Measurements from ENCODE around the gene CHN2.

CHN2 gene

GRCh38 chr7:29271319-29271658 lies 76.7 kb downstream of the CHN2 start:
- peak overlapping the region; percentile 65 for H3K27ac ChIP-seq
- TF ChIP-seq, protein P1, sequence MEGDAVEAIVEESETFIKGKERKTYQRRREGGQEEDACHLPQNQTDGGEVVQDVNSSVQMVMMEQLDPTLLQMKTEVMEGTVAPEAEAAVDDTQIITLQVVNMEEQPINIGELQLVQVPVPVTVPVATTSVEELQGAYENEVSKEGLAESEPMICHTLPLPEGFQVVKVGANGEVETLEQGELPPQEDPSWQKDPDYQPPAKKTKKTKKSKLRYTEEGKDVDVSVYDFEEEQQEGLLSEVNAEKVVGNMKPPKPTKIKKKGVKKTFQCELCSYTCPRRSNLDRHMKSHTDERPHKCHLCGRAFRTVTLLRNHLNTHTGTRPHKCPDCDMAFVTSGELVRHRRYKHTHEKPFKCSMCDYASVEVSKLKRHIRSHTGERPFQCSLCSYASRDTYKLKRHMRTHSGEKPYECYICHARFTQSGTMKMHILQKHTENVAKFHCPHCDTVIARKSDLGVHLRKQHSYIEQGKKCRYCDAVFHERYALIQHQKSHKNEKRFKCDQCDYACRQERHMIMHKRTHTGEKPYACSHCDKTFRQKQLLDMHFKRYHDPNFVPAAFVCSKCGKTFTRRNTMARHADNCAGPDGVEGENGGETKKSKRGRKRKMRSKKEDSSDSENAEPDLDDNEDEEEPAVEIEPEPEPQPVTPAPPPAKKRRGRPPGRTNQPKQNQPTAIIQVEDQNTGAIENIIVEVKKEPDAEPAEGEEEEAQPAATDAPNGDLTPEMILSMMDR (conservative IDR thresholded peaks at IDR 0.05): no peak

DNA sequence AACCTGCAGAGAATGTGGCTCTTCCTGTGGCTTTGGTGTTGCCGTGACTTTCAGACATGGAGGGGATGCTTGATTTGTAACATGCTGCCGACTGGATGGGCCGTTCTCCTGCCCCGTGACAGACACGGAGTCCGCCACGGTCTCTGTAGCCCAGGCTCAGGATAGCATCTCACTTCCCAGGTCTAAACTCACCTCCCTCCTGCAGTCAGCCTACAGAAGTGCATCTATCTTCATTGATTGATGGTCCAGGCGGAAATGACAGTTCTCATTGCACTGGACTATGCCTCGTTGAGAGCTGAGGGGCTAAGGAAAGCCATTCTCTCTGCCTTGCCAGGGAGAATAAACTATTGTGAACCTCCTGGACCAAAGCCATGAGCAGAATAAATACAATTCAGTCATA lies 77.5 kb downstream of the CHN2 start:
- H3K27ac ChIP-seq: peak overlapping the region; percentile 65
- TF ChIP-seq, protein P1 (conservative IDR thresholded peaks at IDR 0.05): no peak

DNA sequence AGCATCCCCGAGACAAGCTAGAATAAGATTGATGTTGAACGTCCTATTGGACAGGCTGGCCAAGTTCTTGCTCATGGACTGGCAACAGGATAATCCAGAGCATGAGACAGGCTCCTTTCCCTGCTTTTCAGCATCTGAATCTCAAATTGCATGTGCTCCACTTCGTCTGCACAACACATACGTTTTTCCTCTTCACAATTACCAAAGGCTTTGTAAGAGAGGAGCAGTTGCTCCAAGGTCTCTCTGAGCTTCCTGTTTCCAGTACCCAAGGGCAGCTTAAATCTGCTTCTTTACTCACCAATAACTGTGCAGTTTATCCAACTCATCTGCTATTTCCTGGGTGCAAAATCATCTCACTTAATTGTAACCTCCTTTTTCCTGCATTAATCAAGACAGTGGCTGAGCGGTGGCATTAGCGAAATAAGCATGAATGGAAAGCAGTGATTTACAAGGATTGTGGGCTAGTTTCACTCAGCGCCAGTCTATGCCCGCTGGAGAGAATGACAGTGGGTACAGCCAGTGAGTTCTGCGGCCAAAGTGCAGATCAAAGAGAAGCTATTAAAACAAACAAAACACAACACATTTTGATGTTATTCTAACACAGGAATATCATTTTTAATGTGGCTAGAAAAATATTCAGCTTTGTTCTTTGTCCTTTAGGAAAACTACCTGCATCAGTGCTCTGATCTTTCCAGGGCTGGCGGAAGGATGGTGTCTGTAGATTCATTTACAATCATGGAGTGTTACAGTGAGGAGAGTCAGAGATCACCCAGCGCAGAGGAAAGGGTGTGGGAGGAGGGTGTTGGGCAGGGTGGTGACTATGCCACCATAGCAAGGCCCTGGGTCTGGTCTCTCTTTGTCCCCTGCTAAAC lies 79.8 kb downstream of the CHN2 start:
- H3K27ac ChIP-seq: peak overlapping the region; percentile 82; the same call in 1 of the 2 replicates
- TF ChIP-seq, protein P1 (conservative IDR thresholded peaks at IDR 0.05): no peak

DNA sequence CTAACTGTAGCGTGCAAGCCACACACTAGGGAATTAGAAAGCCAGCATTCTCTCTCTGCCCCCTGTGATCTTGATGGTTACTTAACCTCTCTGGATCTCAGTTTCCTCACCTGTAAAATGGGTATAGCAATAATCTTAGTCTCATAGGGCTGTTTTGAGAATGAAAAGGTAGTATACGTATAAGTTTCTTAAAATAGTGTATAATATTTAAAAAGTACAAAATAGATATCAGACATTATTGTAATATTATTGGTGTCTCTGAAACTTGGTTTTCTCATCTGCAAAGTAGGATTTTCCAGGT lies 80.4 kb downstream of the CHN2 start:
- TF ChIP-seq, protein P1 (conservative IDR thresholded peaks at IDR 0.05): no peak
- peak overlapping the region; percentile 82; the same call in 1 of the 2 replicates for H3K27ac ChIP-seq

DNA sequence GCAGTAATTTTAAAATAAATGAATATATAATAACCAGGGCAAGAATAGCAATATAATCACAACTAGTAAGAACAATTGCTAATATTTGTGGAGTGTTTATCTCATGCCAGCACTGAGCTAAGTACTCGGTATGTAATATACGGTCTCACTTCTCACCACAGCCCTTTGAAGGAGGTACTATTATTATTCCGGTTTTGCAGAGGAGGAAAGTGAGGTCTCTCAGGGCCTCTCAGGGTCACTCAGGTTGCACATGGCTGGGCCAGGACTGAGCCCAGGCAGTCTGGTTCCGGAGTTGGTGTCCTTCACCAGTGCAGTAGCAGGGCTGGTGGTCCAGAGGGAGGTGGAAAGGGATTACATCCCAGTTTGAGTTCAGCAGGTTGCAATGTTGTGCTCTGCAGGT lies 80.9 kb downstream of the CHN2 start:
- TF ChIP-seq, protein P1 (conservative IDR thresholded peaks at IDR 0.05): no peak
- peak overlapping the region; percentile 82 for H3K27ac ChIP-seq

DNA sequence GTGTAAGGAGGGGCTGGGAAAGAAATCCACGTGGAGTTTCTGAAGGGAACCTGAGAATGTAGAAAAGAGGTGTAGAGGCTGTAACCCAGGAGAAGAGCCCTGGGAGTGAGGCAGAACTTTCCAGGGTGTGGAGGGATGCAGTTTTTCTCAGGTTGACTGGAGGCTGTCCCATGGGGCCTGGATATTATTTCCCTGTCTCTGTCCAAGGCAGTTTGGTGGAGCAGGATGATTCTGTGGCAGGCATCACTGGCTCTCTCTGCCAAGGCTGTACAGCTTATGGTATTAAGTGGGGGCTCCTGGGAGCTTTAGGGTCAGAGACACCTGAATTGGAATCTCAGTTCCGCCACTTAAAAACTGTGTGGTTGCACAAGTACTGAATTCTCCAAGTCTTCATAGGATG lies 81.6 kb downstream of the CHN2 start:
- H3K27ac ChIP-seq: peak overlapping the region; percentile 82
- TF ChIP-seq, protein P1 (conservative IDR thresholded peaks at IDR 0.05): no peak

GRCh38 chr7:29276806-29277205 lies 82.2 kb downstream of the CHN2 start:
- TF ChIP-seq, protein P1 (conservative IDR thresholded peaks at IDR 0.05): no peak
- peak overlapping the region; percentile 82 for H3K27ac ChIP-seq

Measured in VCaP (cell line).